Hematopoietic multipotent progenitor cell treated with erythropoietin and hydrocortisone succinate and interleukin-3 and kit ligand, for 8 days (in vitro differentiated cells): ENCODE results near the gene EBLN2.

Source experiments
- DNase-seq: peaks from one replicate; pipeline ENCODE4 v3.0.0-alpha.2; 2015

EBLN2 gene

GRCh38 chr3:73108750-73109149, 47.3 kb downstream of the EBLN2 start:
- no peak for DNase-seq

GRCh38 chr3:73110530-73110929, 49.1 kb downstream of the EBLN2 start:
- DNase-seq = no peak
